AG04449 (cell line): ENCODE results near the gene ABCA9.

Experiments used
- CTCF ChIA-PET: fragments of 350-600 bp; formaldehyde crosslinking; extraction: SDS; loops from one replicate; lab custom pipeline; 2021; ENCODE audit warnings: antibody characterized with exemption; lab: Yijun Ruan, JAX
- POLR2A ChIA-PET: fragments of 400-600, 350-600 bp; formaldehyde crosslinking; extraction: SDS; loops from one replicate; lab custom pipeline; 2020; ENCODE audit warnings: antibody characterized with exemption, inconsistent platforms; lab: Yijun Ruan, JAX
- DNase-seq: peaks from one replicate; pipeline ENCODE4 v3.0.0-alpha.2; 2010; ENCODE audit warnings: low read depth, low spot score
- H3K4me3 ChIP-seq: 2 replicates; pipeline ENCODE4 v1.5.1; 2011; ENCODE audit warnings: low read depth, mild to moderate bottlenecking, control low read depth, low read length
- CTCF ChIP-seq: IDR thresholded peaks from one replicate; pipeline ENCODE4 v1.5.1; 2011; ENCODE audit warnings: mild to moderate bottlenecking, moderate library complexity, low read length, control low read depth, inconsistent platforms; ENCODE audit not compliant: insufficient read depth; ENCODE audit errors: missing control alignments

Gene ABCA9

GRCh38 chr17:69067274-69068047, 6.7 kb upstream of the ABCA9 start:
- no peak overlapping the region for H3K4me3 ChIP-seq
- TF ChIP-seq CTCF: no peak
- ChIA-PET CTCF (no interaction called here), POLR2A (no interaction called here)
- DNase-seq: no peak

DNA sequence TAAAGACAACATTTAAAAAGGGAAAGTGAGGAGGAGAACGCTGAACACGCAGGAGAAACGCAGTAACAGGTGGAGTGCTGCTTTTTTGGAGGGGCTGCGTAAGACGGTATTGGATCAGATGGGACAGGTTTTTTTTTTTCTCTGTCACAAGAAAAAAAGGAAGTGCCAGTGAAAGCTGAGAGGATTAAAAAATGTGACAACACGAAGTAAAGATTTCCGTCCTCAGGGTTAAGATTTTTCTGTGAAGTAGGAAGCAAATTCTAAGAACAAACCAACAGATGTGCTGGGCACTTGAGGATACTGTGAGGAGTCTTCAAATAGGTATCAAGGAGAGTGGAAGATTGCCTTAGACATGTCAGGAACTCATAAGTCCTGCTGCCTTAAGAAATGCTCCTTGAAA, 5.8 kb upstream of the ABCA9 start:
- DNase-seq: no peak
- no peak overlapping the region for H3K4me3 ChIP-seq
- CTCF ChIA-PET: no interaction called here
- POLR2A ChIA-PET: no interaction called here
- TF ChIP-seq CTCF: no peak

DNA sequence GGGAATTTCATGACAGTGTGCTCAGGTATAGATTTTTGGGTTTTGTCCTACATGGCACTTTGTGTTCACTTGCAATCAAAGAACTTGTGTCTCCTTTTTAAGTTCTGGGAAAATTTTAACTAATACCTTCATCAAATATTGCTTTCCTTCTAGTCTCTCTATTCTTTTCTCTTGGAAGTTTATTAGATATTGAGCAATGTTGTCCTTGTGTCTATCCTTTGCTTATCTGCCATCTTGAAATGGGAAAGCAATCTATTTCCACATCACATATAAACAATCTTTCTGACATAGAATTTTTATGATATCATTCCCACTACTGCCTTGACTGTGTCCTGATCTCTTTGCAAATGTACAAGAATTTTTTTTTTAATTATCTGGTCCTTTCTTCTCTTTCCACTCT, 4.4 kb upstream of the ABCA9 start:
- ChIA-PET CTCF (no interaction called here), POLR2A (no interaction called here)
- DNase-seq: no peak
- no peak for TF ChIP-seq CTCF
- H3K4me3 ChIP-seq: no peak overlapping the region

GRCh38 chr17:69064476-69064875, 3.7 kb upstream of the ABCA9 start:
- ChIA-PET POLR2A (no interaction called here), CTCF (no interaction called here)
- no peak for DNase-seq
- TF ChIP-seq CTCF: no peak
- H3K4me3 ChIP-seq: no peak overlapping the region

DNA sequence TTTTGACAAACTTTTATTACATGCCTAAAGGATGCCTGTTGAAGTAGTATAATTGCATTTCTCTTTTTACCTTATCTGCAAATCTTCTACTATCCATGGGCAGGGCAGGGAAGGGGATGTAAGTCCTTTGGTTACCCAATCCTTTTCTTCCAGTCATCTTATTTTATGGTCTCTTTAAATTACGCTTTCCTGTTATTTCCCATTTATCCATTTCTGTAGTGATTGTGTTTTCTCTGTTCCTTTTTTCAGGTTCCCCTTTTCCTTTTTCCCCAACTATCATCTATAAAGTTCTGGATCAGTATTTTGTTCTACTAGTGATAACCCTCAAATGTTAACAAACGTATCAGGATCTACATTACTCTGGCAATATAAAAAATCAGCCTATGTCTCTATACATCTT, 3.3 kb upstream of the ABCA9 start:
- no peak for TF ChIP-seq CTCF
- H3K4me3 ChIP-seq: no peak overlapping the region
- DNase-seq: no peak
- POLR2A ChIA-PET: no interaction called here
- CTCF ChIA-PET: no interaction called here

DNA sequence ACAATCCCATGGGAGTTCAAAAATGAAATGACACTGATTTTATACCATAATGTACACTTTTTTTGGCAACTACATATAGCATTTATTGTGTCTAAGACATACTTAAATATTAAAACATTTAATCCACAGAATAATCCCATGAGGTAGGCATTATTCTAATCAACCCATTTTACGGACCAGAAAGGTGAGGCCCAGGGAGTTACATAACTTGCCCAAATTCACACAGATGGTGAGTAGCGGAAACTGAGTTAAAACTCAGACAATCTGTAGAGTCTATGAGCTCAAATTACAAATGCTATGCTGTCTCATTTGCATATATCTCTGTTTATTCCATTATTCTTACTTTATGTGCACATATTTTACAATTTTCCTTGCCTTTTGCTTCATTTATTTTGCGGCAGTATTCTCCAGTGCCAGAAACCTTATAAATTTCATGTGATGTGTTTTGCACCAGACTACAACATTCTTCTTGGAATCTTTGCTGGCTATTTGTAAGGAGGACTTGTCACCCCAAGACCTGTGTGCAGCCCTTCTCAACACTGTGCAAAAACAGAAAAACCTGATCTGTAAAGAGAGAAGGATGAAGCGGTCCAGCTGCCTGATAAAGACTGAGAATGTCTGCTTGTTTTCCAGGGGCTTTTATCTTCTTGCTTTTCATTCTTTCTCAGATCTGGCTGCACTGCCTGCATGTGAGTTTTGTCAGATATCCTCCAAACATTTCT, 2.3 kb upstream of the ABCA9 start:
- ChIA-PET CTCF (no interaction called here), POLR2A (no interaction called here)
- TF ChIP-seq CTCF: no peak

More for the DNA sequence above, 2.3 kb upstream of the ABCA9 start:
- no peak for DNase-seq
- no peak overlapping the region for H3K4me3 ChIP-seq
